Stimulated activated CD8-positive, alpha-beta memory T cell treated with anti-CD3 and anti-CD28 coated beads, Interleukin-2, amount 100 ng/mL, for 48 hours (primary cell): ENCODE data around the gene CDK4.
"Not testable (repeated sequence)": the region's sequence is repeated elsewhere in the genome, so short reads cannot be mapped to it uniquely, and the experiment has no call there.

Experiments
- DNase-seq, 2 donors: peaks; one replicate each; pipeline ENCODE4 v3.0.0-alpha.2; 2020; ENCODE audit warnings: low read depth in 2 of 2

Gene CDK4

DNA sequence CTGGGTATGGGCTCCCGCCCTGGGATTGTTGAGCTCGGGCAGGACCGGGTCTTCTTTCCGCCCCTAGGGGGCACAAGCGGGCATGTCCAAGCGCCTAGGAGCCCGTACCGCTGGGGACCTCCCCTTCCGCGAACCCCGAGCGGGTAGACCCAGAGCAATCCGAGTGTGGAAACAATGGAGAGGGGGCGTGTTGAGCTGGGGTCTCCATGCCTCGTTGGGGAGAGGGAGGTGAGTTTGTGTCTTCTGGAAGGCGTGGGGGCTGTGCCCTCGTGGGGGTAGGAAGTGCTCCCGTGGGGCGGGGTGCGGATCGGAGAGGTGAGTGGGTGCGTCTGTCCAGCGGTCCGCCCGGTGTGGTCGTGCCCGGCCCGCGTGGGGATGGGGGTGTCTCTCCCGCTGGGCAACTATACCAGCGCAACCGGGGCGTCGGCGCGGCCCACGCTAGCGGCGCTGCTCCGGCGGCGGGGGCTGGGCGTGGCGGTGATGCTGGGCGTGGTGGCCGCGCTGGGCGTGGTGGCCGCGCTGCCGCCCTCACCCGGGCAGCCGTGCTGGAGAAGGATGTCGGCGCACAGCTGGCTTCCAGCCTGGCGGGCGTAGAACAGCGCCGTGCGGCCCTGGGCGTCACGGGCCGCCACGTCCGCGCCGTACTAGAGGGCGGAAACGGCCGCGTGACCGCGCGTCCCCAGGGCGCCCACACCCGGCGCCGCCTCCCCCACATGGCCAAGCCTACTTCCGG is 25.8 kb downstream of the CDK4 start:
- DNase-seq, result no peak

DNA sequence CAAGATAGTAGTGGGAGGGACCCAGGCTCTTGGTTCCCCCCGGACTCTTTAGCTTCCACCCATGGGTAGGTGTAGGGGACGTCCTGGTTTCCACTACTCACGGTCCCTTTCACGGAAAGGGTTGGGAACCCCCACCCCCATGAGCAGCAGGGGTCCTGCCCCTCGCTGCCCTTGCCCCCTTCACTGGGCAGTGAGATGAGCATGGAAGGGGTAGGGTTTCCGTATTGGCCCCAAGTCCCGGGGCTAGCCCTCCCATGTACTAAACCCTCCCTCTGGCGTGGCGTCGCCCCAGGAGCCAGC is 26.3 kb downstream of the CDK4 start:
- no peak for DNase-seq

DNA sequence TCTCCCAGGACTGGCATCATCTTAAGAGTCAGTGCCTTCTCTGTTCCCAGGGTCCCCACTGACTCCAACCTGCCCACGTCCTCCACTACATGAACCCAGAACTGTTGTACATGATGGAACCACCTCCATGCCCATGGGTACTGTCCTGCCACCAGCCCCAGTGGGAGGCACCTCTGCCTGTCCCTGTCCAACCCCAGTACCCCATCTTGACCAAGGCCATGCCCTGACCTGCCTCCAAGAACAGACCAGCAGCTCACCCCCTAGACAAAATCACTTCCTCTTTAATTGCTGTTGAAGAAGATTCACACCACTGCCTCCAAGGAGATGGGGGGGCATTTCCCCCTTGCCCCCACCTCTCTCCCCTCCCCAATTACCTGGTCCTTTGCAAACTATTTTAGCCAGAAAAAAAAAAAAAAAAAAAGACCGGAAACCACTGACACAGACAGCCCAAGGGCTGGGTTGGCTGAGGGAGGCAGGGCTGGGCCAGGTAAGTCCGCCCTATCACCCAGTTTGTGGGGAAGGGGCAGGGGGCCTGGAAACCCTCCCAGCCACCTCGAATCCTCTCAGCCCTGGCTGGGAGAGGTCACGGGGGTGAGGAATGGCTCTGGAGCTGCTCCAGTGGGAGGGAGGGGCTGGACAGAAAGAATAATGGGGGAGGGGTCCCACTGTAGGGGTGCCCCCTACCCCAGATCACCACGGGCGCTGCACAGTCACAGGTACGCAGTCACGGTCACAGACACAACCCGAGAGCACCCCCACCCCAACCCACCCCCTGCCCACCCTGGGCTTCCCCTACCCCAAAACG is 27.0 kb downstream of the CDK4 start:
- DNase-seq, result no peak

DNA sequence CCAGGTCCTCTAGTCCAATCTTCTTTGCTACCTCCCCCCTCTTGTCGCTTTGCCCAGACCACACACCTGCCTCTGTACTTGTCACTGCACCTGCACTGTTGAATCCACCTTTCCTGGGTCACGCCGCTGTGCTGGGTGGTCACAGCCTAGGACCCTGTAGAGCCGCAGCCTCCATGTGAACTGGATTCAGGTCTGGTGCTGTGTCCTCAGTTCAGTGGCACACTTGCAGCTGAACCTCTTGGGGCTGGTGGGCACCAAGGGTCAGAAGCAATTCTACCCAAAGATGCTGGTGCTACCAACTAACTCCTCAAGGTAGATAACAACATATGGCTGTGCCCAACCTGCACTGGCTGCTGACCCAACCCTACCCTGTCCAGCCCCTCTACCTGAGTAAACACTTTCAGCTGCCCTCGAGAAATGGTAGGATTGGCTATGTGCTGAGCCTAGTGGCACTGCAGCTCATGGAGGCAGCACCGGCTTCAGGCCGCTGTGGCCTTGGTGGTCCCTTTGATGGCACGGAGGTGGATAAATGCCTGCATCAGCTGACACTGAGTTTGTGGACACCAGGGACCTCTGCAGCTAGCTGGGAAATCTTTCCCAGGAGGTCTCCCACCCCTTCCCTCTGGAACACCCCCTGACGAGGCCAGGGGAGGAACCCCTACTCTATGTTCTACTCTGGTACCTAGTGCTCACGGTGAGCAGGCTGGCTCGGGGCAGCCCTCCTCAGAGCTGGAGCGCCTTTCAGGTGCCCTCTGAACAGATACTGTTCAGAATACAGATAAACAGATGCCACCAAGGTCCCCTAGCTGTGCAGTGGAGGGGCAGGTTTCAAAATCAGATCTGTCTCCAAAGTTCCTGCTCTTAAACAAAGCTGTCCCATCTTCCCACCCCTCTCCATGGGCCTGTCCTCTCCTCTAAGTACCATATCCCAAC is 27.8 kb downstream of the CDK4 start:
- no peak for DNase-seq

DNA sequence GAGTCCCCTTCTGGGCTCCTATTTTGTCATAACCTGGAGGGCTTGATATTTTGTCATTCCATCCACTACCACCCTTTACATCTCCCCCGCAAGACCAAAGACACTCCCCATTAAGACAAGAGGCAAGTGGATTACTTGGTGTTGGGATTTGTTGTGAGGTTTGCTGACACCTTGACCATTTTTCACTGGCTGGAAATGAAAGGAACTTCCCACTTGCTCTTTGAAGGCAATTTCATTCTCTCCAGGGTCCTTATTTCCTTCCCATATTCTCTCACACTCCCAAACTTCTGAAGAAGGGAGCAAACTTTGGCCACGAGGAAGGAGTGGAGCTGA is 28.5 kb downstream of the CDK4 start:
- no peak for DNase-seq

DNA sequence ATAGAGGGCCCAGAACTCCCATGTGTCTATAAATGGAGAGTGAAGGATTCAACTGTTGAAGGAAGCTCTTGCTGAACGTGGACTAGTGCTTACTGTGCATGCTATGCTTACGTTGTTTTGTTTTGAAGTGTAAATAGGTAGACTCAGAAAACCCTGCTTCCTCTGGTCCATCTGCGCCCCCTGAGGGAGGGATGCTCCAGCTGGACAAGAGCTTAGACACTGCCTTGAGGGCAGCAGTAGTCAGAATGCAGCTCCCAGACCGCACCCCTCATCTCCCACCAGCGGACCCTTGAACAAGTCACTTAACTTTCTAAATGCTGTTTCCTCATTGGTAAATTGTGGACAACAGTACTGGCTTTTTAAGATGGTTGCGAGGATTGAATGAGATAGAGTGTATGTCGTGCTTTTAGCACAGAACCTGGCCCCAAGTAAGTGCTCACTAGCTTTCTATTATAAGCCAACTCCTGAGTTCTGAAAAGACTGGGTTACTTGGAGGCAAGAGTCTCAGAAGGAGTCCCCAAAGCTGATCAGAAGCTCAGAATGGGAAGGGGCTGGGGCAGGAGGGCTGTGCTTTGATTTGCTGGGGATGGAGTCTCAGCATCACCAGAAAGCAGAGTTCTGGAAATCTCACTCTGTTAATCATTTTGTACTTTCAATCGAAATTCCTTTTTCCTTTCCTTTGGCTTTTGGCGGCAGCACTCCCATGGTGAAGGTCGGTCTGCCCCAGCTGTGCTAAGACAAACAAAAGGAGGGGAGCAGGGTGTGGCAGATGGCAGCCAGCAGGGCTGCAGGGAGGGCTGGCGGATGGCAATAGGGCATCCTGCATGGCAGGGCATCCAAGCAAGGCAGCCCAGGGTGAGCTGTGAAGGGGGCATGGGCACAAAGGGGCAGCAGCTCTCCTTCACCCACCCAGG is 29.1 kb downstream of the CDK4 start:
- no peak for DNase-seq

DNA sequence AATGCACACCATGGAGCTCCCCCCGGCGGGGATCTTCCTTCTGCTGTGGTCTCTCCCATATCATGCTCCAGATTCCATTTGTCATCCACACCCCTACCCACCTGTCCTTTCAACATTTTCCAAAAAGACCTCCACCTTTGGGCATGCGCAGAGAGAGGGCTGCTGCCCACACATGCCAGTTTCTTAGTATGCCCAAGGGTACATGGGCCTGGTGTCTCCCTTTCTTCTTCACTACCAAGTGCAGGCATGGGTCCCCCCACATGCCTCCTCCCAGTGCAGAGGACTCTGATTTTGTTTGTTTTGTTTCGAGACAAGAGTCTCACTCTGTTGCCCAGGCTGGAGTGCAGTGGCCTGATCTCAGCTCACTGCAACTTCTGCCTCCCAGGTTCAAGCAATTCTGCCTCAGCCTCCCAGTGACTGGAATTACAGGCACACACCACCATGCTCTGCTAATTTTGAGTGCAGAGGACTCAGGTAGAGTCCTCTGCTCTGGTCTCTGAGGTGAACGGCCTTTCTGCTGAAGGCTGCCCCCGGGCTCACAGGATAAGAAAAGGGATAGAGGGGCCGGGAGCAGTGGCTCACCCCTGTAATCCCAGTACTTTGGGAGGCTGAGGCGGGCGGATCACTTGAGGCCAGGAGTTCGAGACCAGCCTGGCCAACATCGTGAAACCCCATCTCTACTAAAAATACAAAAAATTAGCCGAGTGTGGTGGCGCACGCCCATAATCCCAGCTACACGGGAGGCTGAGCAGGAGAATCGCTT is 30.1 kb downstream of the CDK4 start:
- DNase-seq, result not testable (repeated sequence)

DNA sequence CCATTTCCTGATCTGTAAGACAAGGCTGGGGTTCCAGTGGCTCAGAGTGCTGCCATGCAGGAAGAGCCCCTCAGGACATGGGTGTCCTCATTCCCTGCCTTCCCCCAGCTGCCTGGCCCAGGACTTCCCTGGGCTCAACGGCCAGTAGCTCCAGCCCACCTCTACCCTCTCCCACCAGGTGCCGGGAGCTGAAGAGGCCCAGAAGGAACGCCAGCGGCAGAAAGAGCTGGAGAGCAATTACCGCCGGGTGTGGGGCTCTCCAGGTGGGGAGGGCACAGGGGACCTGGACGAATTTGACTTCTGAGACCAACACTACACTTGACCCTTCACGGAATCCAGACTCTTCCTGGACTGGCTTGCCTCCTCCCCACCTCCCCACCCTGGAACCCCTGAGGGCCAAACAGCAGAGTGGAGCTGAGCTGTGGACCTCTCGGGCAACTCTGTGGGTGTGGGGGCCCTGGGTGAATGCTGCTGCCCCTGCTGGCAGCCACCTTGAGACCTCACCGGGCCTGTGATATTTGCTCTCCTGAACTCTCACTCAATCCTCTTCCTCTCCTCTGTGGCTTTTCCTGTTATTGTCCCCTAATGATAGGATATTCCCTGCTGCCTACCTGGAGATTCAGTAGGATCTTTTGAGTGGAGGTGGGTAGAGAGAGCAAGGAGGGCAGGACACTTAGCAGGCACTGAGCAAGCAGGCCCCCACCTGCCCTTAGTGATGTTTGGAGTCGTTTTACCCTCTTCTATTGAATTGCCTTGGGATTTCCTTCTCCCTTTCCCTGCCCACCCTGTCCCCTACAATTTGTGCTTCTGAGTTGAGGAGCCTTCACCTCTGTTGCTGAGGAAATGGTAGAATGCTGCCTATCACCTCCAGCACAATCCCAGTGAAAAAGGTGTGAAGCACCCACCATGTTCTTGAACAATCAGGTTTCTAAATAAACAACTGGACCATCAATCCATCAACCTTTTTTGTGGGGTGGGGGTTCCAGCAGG is 31.2 kb downstream of the CDK4 start:
- DNase-seq, result no peak

DNA sequence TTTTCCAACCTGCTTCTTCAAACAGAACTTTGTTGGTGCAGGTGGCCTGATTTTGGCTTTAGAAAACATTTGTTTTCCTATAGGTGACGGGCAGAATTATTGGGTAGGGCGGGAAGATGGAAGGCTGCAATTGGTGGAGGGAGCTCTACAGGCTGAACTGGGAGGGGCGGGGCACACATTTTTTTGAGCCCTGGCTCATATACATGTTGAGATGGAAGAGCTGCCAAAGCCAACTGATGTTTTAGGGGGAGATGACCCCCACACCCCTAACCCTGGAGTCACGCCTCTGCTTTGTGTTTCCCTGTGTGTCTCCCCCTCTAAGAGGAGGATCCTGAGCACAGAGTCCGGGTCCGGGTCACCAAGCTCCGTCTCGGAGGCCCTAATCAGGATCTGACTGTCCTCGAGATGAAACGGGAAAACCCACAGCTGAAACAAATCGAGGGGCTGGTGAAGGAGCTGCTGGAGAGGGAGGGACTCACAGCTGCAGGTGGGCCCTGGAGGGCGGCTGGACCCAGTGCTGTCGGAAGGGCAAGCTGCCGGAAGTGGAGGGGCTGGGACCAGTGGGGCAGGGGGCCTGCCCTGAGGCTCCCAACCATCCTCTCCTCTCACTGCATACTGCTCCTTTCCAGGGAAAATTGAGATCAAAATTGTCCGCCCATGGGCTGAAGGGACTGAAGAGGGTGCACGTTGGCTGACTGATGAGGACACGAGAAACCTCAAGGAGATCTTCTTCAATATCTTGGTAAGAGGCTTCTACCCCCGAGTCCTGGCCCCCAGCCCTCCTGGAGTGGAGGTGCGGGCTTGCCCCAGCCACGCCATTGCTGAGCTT is 32.1 kb downstream of the CDK4 start:
- no peak for DNase-seq

DNA sequence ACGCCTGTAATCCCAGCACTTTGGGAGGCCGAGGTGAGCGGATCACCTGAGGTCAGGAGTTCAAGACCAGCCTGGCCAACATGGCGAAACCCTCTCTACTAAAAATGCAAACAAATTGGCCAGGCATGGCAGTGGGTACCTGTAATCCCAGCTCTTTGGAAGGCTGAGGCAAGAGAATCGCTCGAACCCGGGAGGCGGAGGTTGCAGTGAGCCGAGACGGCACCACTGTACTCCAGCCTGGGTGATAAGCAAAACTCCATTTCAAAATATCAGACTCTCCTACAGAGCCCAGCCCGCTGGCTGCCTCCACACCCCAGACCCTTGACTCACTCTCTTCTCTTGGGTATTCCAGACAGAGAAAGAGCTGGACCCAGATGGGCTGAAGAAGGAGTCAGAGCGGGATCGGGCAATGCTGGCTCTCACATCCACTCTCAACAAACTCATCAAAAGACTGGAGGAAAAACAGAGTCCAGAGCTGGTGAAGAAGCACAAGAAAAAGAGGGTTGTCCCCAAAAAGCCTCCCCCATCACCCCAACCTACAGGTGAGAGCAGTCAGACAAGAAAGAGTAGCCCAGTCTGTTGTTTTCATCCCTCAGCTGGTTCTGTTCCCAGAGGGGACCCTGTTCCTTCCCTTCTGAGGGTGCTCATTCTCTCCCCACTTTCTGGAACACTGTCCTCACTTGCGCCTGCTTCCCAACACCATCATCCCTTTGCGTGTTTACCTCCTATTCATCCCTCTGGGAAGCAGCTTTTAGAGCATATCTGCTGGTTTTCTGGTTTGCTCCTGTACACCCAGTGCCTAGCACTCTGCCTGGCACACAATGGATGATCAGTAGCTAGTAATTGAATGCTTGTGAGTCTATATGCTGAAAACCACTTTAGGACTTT is 33.2 kb downstream of the CDK4 start:
- DNase-seq, result no peak

DNA sequence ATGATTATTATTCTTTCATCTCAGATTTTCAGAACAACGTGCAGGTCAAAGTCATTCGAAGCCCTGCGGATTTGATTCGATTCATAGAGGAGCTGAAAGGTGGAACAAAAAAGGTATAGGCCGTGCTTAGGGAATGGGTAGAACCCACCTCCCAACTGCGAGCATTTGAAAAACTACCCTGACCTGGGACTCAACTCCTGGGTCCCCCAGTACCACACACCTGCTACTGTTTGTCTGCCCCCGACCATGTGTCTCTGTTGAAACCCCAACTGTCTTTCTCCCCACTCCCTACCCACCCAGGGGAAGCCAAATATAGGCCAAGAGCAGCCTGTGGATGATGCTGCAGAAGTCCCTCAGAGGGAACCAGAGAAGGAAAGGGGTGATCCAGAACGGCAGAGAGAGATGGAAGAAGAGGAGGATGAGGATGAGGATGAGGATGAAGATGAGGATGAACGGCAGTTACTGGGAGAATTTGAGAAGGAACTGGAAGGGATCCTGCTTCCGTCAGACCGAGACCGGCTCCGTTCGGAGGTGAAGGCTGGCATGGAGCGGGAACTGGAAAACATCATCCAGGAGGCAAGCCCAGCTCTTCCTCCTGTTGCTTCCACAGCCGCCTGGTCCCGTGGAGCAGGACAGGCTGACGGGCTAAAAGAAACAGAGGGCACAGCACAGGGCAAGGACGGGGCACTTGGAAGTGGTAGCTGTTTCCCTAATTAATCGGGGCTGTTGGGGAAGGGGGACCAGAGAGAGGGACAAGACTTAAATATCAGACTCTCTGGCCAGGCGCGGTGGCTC is 34.1 kb downstream of the CDK4 start:
- no peak for DNase-seq

DNA sequence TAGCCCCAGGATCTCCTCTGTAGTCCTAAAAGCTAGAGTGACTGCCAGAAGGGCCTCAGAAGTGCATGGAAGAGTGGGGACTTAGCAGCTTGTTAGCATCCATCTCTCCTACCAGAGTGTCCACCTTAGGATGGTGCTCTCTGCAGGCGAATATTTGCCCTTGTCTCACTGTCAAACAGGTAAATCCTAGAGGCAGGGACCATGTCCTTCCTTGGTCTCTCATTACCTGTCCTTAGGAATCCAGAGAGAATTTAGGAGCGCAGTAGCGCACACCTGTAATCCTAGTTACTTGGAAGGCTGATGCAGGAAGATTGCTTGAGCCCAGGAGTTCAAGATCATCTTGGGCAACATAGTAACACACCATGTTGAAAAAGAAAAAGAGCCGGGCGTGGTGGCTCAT is 35.0 kb downstream of the CDK4 start:
- DNase-seq, result no peak

DNA sequence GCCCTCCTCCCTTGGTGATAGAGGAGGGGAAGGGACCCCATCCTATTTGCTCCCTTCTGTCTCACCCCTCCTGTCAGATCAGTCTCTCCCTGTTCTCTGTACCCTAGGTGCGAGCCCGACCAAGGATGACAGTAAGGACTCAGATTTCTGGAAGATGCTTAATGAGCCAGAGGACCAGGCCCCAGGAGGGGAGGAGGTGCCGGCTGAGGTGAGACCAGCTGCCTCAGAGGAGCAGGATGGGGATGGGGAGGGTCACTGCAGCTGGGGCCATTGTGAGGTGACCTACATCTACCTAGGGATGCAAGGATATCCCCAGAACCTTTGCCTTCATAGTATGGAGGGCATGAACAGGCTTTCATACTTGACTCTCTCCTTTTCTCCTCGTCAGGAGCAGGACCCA is 35.8 kb downstream of the CDK4 start:
- no peak for DNase-seq

DNA sequence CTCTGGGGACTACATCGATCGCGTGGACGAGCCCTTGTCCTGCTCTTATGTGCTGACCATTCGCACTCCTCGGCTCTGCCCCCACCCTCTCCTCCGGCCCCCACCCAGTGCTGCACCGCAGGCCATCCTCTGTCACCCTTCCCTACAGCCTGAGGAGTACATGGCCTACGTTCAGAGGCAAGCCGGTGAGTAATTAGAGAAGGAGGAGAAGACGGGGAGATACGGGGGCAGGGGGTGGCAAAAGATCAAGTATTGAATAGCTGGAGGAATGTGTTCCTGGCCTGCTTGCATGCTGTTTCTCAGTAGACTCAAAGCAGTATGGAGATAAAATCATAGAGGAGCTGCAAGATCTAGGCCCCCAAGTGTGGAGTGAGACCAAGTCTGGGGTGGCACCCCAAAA is 36.3 kb downstream of the CDK4 start:
- no peak for DNase-seq

DNA sequence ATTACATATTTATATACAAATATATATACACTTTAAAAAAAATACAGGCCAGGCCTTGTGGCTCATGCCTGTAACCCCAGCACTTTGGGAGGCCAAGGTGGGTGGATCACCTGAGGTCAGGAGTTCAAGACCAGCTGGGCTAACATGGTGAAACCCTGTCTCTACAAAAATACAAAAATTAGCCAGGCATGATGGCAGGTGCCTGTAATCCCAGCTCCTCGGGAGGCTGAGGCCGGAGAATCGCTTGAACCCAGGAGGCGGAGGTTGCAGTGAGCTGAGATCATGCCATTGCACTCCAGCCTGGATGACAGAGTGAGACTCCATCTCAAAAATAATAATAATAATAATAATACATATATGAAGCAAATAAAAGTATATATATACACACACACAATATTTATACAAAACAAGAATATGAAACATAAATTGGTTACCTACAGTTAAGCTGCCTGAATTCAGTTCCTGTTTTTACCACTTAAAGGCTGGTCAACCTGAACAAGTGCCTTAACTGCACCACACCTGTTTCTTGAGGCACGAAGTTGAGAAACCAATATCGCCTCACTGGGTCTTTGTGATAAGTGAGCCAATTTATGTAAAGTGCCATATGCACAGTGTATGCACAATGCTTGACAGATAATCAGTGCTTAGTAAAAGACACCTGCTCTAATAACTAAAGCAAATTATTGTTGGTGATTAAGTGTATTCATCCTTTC is 36.9 kb downstream of the CDK4 start:
- DNase-seq, result not testable (repeated sequence)

DNA sequence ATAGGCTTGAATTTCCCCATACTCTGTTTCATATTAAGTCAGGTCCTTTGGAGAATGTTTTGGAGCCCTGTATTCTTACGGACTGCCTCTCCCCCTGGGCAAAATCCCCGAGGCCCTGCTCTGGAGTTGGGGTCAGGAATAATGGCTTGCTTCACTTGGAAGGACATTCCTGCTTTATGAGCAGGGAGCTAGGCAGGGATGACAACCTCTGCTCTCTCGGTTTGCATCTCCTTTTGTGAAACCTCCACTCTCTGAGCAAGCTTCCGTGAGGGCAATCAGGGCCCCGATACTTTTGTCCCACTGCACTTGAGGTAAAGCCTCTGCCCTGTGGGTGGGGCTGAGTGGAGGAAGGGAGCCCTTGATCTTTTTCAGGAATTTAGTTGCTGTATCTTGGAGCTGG is 38.9 kb downstream of the CDK4 start:
- DNase-seq, result no peak
